Activated naive CD8-positive, alpha-beta T cell treated with anti-CD3 and anti-CD28 coated beads, Interleukin-2, amount 50 U/mL, for 16 hours (primary cell): ENCODE measurements around the gene COMMD6.

Source experiments
- DNase-seq: peaks from one replicate; pipeline ENCODE4 v3.0.0-alpha.2; 2020; ENCODE audit warnings: low read depth, low spot score

The COMMD6 gene

DNA sequence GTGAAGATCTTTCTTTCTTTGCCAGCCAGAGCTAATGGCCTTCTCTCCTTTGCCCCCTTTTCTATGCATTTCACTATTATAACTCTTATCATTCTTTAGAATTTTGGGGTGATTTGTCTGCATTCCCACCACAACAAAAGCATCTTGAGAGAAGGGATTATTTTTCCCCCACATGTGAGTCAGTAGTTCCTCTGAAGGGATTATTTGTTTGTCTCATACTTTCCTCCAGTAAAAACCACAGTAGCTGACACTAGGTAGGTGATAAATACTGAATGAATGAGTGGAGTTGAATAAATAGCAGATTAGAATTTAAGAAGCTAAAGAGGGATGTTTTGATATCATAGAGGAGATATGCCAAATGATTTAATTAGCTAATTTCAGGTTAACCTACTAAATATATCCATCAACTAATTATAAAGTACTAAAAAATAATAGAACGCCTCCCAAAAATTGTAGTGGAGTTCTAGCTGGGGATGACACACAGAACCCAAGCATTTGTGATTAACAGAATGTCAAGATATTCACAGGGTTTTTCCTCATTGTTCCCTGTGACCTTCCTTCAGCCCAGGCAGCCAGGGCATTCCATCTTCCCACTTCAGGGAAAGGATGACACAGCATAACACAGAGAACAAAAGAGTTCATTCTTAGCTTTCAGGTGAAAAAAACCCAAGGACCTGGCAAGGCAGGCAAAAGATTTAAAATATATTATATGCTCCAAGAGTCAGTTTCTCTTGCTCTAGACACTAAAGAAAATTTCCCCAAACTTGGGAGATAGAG, 52.2 kb downstream of the COMMD6 start:
- DNase-seq: no peak

DNA sequence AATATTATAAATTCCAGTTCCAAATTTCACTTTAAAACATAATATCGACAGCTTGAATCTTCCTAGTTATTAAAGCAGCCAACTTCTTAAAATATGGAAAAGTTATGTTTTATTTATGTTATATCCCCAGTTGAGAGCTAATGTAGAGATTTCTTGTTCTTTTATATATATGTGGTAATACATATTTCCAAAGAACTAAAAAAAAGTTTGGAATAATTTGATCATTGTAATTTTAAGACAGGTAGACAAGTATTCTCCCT, 54.9 kb downstream of the COMMD6 start:
- no peak for DNase-seq

DNA sequence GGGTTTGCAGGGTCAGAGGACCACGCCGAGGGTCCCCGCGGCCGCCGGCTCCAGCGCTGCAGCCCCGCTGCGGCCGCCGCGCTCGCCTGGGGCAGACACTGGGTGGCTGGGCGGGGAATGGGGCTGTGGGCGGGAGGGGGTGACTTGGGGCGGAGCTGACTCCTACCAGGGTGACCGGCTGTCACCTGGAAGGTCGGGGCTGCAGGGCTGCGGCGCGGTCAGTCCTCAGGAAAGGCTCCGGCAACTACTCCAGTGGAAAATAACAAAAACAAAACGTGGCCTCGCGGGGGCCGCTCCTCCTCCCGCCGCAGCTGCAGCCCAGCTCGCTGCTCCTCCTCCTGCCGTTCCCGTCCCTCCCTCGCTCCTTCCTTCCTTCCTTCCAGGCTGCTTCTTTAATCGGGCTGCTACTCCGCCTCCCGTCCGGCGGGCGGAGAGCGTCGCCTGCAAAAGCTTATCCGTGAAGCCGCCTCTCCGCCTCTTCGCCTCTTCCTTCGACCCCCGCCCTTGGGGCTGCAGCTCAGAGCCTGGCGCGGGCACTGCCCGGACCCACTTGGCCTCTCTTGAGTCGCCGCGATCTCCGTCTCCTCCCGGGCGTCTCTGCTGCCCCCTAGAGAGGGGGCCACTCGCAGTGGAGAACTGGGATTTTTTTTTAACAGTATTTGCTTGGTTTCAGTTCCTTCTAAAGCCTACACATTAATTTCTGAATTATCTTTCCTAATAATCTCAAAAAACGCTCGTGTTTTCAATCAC, 55.4 kb downstream of the COMMD6 start, which contains the start of gene TBC1D4:
TSS of gene TBC1D4 (minus strand) at position 100 of the 750 bp plus-strand sequence. CDS start 402 bp downstream, outside the sequence.
- no peak for DNase-seq

DNA sequence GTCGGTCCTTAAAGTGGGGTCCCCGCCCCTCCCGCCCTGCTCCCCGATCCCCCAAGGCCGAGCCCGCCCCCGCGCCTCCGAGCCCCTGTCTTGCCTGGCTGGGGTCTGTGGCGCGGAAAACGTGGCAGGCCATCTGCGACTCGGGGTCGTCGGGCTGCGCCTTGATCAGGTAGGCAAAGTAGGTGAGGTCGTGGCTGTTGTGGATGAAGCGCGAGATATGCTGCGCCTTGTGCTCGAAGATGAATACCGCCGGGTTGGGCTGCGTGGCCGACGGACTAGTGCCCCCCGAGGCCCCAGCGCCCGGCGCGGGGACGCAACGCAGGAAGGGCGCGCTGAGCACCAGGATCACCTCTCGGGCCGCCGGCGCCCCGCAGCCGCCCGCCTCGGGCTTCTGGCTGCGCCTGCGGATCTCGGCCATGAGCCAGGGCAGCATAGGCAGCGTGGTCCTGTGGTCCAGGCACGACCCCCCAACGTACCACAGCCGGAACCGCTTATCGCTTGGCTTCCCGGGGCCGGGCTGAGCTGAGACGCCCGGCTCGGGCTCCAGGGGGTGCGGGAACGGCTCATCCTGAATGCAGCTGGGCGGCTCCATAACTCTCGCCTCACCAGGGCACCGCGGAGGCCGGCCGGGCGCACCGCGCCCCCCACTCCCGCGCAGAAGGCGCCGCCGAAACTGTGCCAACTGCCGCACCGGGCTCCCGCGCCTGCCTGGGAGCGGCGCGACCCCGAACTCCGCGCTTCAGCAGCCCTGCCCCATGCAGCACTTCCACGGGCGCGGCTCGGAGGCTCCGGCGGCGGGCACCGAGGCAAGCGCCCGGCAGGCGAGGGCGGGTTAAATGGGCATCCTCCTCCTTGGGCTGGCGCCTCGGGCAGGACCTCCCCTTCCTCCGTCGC, 56.2 kb downstream of the COMMD6 start:
- no peak for DNase-seq

DNA sequence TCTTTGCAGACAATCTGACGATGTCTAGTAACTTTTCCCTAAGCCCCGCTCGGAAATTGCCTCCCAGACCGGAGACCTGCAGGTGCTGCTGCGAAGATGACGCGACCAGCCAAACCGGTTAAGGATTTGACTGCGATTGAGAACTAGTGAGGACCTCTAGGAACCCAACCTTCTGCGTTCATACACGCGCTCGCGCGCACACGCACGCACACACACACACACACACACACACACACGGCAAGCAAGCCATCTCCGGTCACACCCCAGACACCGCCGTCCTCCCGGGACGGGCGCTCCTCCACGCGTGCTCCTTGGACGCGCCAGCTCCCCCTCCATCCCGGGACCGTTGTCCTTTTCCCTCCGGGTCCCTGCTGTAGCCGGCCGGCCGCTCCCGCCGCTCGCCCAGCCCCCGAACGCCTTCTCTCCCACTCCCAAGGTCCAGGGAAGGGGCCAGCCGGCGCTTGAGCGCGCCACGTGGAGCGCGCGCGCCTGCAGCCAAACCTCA, 56.9 kb downstream of the COMMD6 start:
- DNase-seq: no peak

DNA sequence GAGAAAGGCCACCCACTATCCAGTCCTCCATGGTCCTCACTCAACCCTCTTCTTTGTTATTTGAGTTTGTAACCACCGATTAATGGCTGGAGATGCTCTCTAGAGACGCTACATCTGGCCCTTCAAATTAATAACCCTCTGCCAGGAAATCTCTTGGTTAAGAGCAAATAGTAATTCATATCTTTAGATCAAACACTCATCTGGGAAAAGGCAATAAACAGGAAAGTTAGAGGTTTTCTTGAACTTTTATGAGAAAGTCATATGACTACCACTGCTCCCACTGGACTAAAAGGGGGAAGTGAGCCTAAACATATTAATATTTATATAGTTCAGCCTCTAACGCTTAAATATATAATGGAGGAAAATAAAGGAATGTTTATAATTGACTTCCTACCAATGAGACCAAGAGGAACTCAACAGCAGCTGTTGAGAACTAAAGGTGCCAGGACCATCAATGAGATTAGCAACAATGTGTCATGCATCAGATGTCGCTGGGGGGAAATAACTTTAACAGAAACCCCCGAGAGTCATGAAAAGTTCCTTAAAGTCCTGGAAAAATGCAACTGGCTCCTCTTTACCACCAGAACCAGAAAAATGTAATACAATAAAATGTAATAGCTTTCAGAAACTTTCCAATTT, 58.4 kb downstream of the COMMD6 start:
- no peak for DNase-seq

DNA sequence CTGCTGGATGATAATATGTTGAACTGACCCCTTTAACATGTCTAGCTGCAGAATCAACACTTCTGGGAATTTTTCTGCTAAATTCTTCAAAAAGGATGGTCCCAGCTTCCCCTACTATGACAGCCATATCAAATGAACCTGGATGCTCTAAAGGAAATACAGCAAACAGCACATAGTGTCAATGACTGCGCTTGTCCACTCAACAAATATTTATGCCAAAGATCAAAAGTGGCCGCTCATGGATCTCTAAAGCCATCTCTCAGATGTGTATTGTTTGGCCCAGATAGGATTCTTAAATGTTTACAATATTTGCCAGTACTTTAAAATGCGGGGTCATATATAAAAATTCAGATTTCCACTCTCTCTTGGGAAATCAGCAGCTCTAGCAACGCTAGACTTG, 59.0 kb downstream of the COMMD6 start:
- no peak for DNase-seq
